ENCODE data around the gene SRC. TPM values are rescaled to one million over a fixed set of nuclear protein-coding genes. Genes with fewer than 3 reads are reported as not detected.

The SRC gene
- 29.4 and 30.7 TPM in 2 replicates for total RNA-seq
- polyA plus RNA-seq: 22.6 and 22.8 TPM in 2 replicates
- 15.6 and 20.5 TPM in 2 replicates for polyA plus RNA-seq (2011; cell fraction: cytosol; rRNA removed)
- 61.8 and 62.6 TPM in 2 replicates for polyA plus RNA-seq (2011; cell fraction: nucleus; rRNA removed)
- polyA plus RNA-seq (2012): 27.1 and 37.5 TPM in 2 replicates
- 24.8 and 33.1 TPM in 2 replicates for polyA minus RNA-seq
- polyA minus RNA-seq (2011; cell fraction: cytosol; rRNA and poly(A)+ RNA removed): not detected
- 36.5 and 36.6 TPM in 2 replicates for polyA minus RNA-seq (2011; cell fraction: nucleus; rRNA and poly(A)+ RNA removed)
- percentile 57 among the genes with signal in this experiment for Bru-seq, nascent RNA
- BruChase-seq, experiment 1, labeled RNA remaining after a 6-hour chase: percentile 67 among the genes with signal in this experiment
- BruChase-seq, experiment 2, labeled RNA remaining after a 2-hour chase: percentile 61 among the genes with signal in this experiment
- long read RNA-seq, partial matches to known transcripts: 15 of 17 reads
- long read RNA-seq, other reads (novel, unspliced or antisense): 2 of 17 reads

DNA sequence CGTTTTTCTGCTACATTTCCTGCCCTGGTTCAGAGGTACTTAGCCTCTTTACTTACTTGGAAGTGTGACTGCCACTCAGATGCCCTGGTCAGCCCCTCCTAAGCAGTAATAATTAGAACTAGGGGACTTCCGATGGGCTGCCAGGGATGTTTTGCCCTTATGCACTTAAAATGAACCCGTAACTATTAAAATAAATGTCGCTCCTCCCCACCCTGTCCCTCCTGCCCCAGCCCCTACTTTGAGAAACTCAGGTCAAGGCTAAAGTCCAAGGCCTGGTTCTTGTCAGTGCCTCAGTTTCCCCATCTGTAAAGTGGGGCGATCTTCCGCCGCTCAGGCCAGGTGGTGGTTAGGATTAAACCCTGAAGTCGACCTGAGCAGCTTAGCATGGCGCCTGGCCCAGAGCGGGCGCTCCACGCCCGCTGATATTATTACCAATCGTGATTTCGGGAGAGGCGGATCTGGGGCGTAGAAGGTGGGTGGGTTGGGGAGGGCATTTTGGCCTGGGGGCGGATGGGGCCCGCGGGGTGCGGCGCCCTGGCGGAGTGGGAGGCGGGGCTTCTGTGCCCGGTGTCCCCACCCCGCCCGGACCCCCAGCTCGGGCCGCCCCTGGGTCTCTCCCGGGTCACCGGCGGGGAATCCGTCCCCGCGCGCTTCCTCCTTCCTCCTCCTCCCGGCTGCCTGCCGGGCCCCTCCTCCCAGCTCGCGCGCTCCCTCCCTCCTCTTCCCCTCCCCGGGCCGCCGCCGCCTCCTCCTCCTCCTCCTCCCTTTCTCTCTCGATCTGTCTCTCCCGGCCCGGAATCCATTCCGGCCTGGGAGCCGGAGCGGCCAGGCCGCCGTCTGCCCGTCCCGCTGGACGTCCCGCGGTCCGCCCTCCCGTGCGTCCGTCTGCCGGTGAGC, at the start of gene SRC:
Gene SRC (plus strand): TSS at position 802 of the 897 bp plus-strand sequence. CDS start 38,014 bp downstream, outside the sequence.
- H3K4me3 ChIP-seq (replicated peaks in 1 of 3; ENCODE audit: insufficient read depth in 1 of 3, low read depth in 1 of 3, low read length in 3 of 3): peak within 1 kb of the TSS; percentile 42 to 70 (median 48)
- H3K79me2 ChIP-seq (ENCODE audit: control insufficient read depth, insufficient read depth, low read length): peaks cover 41% of the 10 kb centered on the region
- peak within 1 kb of the TSS; percentile 76 for H3K4me2 ChIP-seq (ENCODE audit: insufficient read depth, low read length)
- DNase-seq (ENCODE audit: low read depth, low spot score) (peak; percentile 53), FAIRE-seq (peak; percentile 77)
- no peak within 1 kb of the TSS for H3K27ac ChIP-seq (ENCODE audit: insufficient read depth, low read depth, low read length)
- ChIA-PET CTCF (interaction anchor here (0.6 to 1.5 kb wide), 6 partner anchors 11 to 69 kb away, joined by 3 to 7 read pairs (median 3); no protein-coding TSS in a partner anchor), POLR2A (interaction anchor here (0.6 to 1.2 kb wide), 4 partner anchors 32 to 512 kb away, joined by 3 to 6 read pairs (median 4); no protein-coding TSS in a partner anchor)
- no TSS peak for BruUV-seq (replicated peaks)
- no peak for TF ChIP-seq MYC (IDR thresholded peaks at IDR 0.05; ENCODE audit: low read depth, low read length)
- TF ChIP-seq GATA2 (IDR thresholded peaks at IDR 0.05; ENCODE audit: insufficient read depth, insufficient read length, low read depth, low read length): no peak
- TF ChIP-seq, protein P1, sequence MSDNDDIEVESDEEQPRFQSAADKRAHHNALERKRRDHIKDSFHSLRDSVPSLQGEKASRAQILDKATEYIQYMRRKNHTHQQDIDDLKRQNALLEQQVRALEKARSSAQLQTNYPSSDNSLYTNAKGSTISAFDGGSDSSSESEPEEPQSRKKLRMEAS (IDR thresholded peaks at IDR 0.05; ENCODE audit: insufficient read depth, insufficient read length): no peak
- no peak for TF ChIP-seq JUN (IDR thresholded peaks at IDR 0.05; ENCODE audit: borderline replicate concordance, insufficient read depth, insufficient read length, low read depth)
- TF ChIP-seq POLR2A (IDR thresholded peaks at IDR 0.05; ENCODE audit: low read depth, low read length): peak; percentile 65
- peak; percentile 79 for TF ChIP-seq POLR2AphosphoS5 (IDR thresholded peaks at IDR 0.05; ENCODE audit: insufficient read depth, low read depth, low read length)
- TF ChIP-seq EZH2 (IDR thresholded peaks at IDR 0.05; ENCODE audit: borderline replicate concordance, low read depth, low read length, severe bottlenecking): no peak
- no peak for TF ChIP-seq FOS (IDR thresholded peaks at IDR 0.05; ENCODE audit: borderline replicate concordance, insufficient read depth, low read length)
- no peaks in the 10 kb centered on the region for H3K27me3 ChIP-seq (ENCODE audit: control insufficient read depth in 2 of 2, insufficient read depth in 2 of 2, low read length in 2 of 2)
- intact Hi-C loops (cut with micrococcal nuclease): loop anchor here (2.0 to 5.0 kb wide), 2 partner anchors 39 to 48 kb away; no protein-coding TSS in a partner anchor
- no peaks in the 10 kb centered on the region for H3K9me3 ChIP-seq (replicated peaks; ENCODE audit: control insufficient read depth, insufficient read depth, low read length)
- peak within 1 kb of the TSS; percentile 93 for H2AFZ ChIP-seq (ENCODE audit: low read depth, low read length)
- dilution Hi-C loops (cut with MboI; ENCODE audit: extremely low pct_ligation_motif_present, low sequenced_read_pairs): no loop called here
- peaks cover 3% of the 10 kb centered on the region for H4K20me1 ChIP-seq (replicated peaks; ENCODE audit: control insufficient read depth, extremely low read depth, insufficient read depth, low read length)
- H3K4me1 ChIP-seq (ENCODE audit: control insufficient read depth, extremely low read depth, insufficient read depth, low read length): peaks cover 16% of the 10 kb centered on the region
- H3K9me1 ChIP-seq (replicated peaks; ENCODE audit: control insufficient read depth, extremely low read depth, insufficient read depth, low read length): no peaks in the 10 kb centered on the region
- no peaks in the 10 kb centered on the region for H3K36me3 ChIP-seq (ENCODE audit: control insufficient read depth in 2 of 2, extremely low read depth in 1 of 2, insufficient read depth in 2 of 2, low read length in 2 of 2)
- H3K9ac ChIP-seq (replicated peaks; ENCODE audit: extremely low read depth, insufficient read depth, low read length): peak within 1 kb of the TSS; percentile 59

All from endothelial cell of umbilical vein (primary cell).